ENCODE measurements around the gene ANTXRL.

Gene ANTXRL

GRCh38 chr10:46286991-46287693 lies at the start of gene ANTXRL:
Gene ANTXRL (plus strand): TSS chr10:46286997. CDS start chr10:46287263, 266 bp downstream.
- peaks cover 5% of the 10 kb centered on the region for H3K27me3 ChIP-seq (ENCODE audit: low read depth, low read length)
- H3K36me3 ChIP-seq (replicated peaks; ENCODE audit: low read depth, low read length) = no peaks in the 10 kb centered on the region
- no peak within 1 kb of the TSS for H3K4me2 ChIP-seq (ENCODE audit: low read length)
- no peak within 1 kb of the TSS for H3K4me3 ChIP-seq (ENCODE audit: low read length)
- no peak within 1 kb of the TSS for H3K27ac ChIP-seq (ENCODE audit: low read length)
- no peaks in the 10 kb centered on the region for H3K79me2 ChIP-seq (ENCODE audit: low read length)
- H3K9me3 ChIP-seq (ENCODE audit: insufficient read depth, low read length) = no peaks in the 10 kb centered on the region
- H3K9ac ChIP-seq (ENCODE audit: low read length) = no peak within 1 kb of the TSS
- TF ChIP-seq EZH2phosphoT487 (IDR thresholded peaks at IDR 0.05; ENCODE audit: low read depth) = no peak
- no peak for TF ChIP-seq CTCF (IDR thresholded peaks at IDR 0.05; ENCODE audit: low read depth, low read length)
- no peak within 1 kb of the TSS for H2AFZ ChIP-seq (ENCODE audit: low read depth, low read length)
- peaks cover 5% of the 10 kb centered on the region; the same call in 1 of the 2 replicates for H3K4me1 ChIP-seq (ENCODE audit: low read length)
- no peaks in the 10 kb centered on the region for H4K20me1 ChIP-seq (ENCODE audit: insufficient read depth, low read length)

- H3K9me3 ChIP-seq (ENCODE audit: insufficient read depth, low read length) = no peaks in the 10 kb centered on the region
- H3K27me3 ChIP-seq (ENCODE audit: low read depth, low read length) = no peaks in the 10 kb centered on the region
- TF ChIP-seq EZH2phosphoT487 (IDR thresholded peaks at IDR 0.05; ENCODE audit: low read depth) (no peak), CTCF (IDR thresholded peaks at IDR 0.05; ENCODE audit: low read depth, low read length) (no peak)
- H2AFZ ChIP-seq (ENCODE audit: low read depth, low read length) = no peak overlapping the region
- peaks cover 2% of the 10 kb centered on the region; the same call in 1 of the 2 replicates for H3K4me1 ChIP-seq (ENCODE audit: low read length)
- no peaks in the 10 kb centered on the region for H3K36me3 ChIP-seq (replicated peaks; ENCODE audit: low read depth, low read length)
- H3K4me2 ChIP-seq (ENCODE audit: low read length) = no peak overlapping the region
- H4K20me1 ChIP-seq (ENCODE audit: insufficient read depth, low read length) = no peaks in the 10 kb centered on the region
- no peak overlapping the region for H3K9ac ChIP-seq (ENCODE audit: low read length)
- no peaks in the 10 kb centered on the region for H3K79me2 ChIP-seq (ENCODE audit: low read length)
- no peak overlapping the region for H3K4me3 ChIP-seq (ENCODE audit: low read length)
- H3K27ac ChIP-seq (ENCODE audit: low read length) = no peak overlapping the region
Measured at GRCh38 chr10:46237815-46238510, 48.8 kb upstream of the ANTXRL start.

GRCh38 chr10:46239247-46239646 lies 47.5 kb upstream of the ANTXRL start:
- H3K4me3 ChIP-seq (ENCODE audit: low read length) = no peak overlapping the region
- no peak for TF ChIP-seq CTCF (IDR thresholded peaks at IDR 0.05; ENCODE audit: low read depth, low read length)
- TF ChIP-seq EZH2phosphoT487 (IDR thresholded peaks at IDR 0.05; ENCODE audit: low read depth) = no peak
- H3K9ac ChIP-seq (ENCODE audit: low read length) = no peak overlapping the region
- no peaks in the 10 kb centered on the region for H3K9me3 ChIP-seq (ENCODE audit: insufficient read depth, low read length)
- no peaks in the 10 kb centered on the region for H3K79me2 ChIP-seq (ENCODE audit: low read length)
- H3K36me3 ChIP-seq (replicated peaks; ENCODE audit: low read depth, low read length) = no peaks in the 10 kb centered on the region
- H3K27me3 ChIP-seq (ENCODE audit: low read depth, low read length) = no peaks in the 10 kb centered on the region
- H2AFZ ChIP-seq (ENCODE audit: low read depth, low read length) = no peak overlapping the region
- H3K4me1 ChIP-seq (ENCODE audit: low read length) = no peaks in the 10 kb centered on the region
- H3K27ac ChIP-seq (ENCODE audit: low read length) = no peak overlapping the region
- H3K4me2 ChIP-seq (ENCODE audit: low read length) = no peak overlapping the region
- H4K20me1 ChIP-seq (ENCODE audit: insufficient read depth, low read length) = no peaks in the 10 kb centered on the region

GRCh38 chr10:46239993-46240683 lies 46.7 kb upstream of the ANTXRL start:
- H3K79me2 ChIP-seq (ENCODE audit: low read length) = no peaks in the 10 kb centered on the region
- H3K4me2 ChIP-seq (ENCODE audit: low read length) = no peak overlapping the region
- no peaks in the 10 kb centered on the region for H3K9me3 ChIP-seq (ENCODE audit: insufficient read depth, low read length)
- no peaks in the 10 kb centered on the region for H4K20me1 ChIP-seq (ENCODE audit: insufficient read depth, low read length)
- H3K9ac ChIP-seq (ENCODE audit: low read length) = no peak overlapping the region
- H3K4me3 ChIP-seq (ENCODE audit: low read length) = no peak overlapping the region
- no peak overlapping the region for H3K27ac ChIP-seq (ENCODE audit: low read length)
- no peaks in the 10 kb centered on the region for H3K36me3 ChIP-seq (replicated peaks; ENCODE audit: low read depth, low read length)
- no peaks in the 10 kb centered on the region for H3K27me3 ChIP-seq (ENCODE audit: low read depth, low read length)
- no peak overlapping the region for H2AFZ ChIP-seq (ENCODE audit: low read depth, low read length)
- TF ChIP-seq CTCF (IDR thresholded peaks at IDR 0.05; ENCODE audit: low read depth, low read length) = no peak
- TF ChIP-seq EZH2phosphoT487 (IDR thresholded peaks at IDR 0.05; ENCODE audit: low read depth) = no peak
- H3K4me1 ChIP-seq (ENCODE audit: low read length) = no peaks in the 10 kb centered on the region
